ENCODE results near the gene TTBK2.

Gene TTBK2

GRCh38 chr15:42788725-42789124 is 131.9 kb downstream of the TTBK2 start:
- no peaks in the 10 kb centered on the region for H4K20me1 ChIP-seq (ENCODE audit: insufficient read depth, low read length)
- H3K79me2 ChIP-seq (ENCODE audit: low read length): no peaks in the 10 kb centered on the region
- H3K9ac ChIP-seq (ENCODE audit: low read length): no peak overlapping the region
- H3K4me1 ChIP-seq (ENCODE audit: low read length): no peaks in the 10 kb centered on the region
- no peak overlapping the region for H3K27ac ChIP-seq (ENCODE audit: low read length)
- no peaks in the 10 kb centered on the region for H3K36me3 ChIP-seq (replicated peaks; ENCODE audit: low read depth, low read length)
- H3K4me2 ChIP-seq (ENCODE audit: low read length): no peak overlapping the region
- no peak overlapping the region for H3K4me3 ChIP-seq (ENCODE audit: low read length)
- no peaks in the 10 kb centered on the region for H3K27me3 ChIP-seq (ENCODE audit: low read depth, low read length)
- no peaks in the 10 kb centered on the region for H3K9me3 ChIP-seq (ENCODE audit: insufficient read depth, low read length)
- TF ChIP-seq, protein P1, sequence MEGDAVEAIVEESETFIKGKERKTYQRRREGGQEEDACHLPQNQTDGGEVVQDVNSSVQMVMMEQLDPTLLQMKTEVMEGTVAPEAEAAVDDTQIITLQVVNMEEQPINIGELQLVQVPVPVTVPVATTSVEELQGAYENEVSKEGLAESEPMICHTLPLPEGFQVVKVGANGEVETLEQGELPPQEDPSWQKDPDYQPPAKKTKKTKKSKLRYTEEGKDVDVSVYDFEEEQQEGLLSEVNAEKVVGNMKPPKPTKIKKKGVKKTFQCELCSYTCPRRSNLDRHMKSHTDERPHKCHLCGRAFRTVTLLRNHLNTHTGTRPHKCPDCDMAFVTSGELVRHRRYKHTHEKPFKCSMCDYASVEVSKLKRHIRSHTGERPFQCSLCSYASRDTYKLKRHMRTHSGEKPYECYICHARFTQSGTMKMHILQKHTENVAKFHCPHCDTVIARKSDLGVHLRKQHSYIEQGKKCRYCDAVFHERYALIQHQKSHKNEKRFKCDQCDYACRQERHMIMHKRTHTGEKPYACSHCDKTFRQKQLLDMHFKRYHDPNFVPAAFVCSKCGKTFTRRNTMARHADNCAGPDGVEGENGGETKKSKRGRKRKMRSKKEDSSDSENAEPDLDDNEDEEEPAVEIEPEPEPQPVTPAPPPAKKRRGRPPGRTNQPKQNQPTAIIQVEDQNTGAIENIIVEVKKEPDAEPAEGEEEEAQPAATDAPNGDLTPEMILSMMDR (IDR thresholded peaks at IDR 0.05; ENCODE audit: low read depth, low read length): no peak
- no peak for TF ChIP-seq EZH2phosphoT487 (IDR thresholded peaks at IDR 0.05; ENCODE audit: low read depth)
- H2AFZ ChIP-seq (ENCODE audit: low read depth, low read length): no peak overlapping the region

GRCh38 chr15:42786978-42787377 is 133.6 kb downstream of the TTBK2 start:
- Histone ChIP-seq H3K4me2 (ENCODE audit: low read length) (no peak overlapping the region), H2AFZ (ENCODE audit: low read depth, low read length) (no peak overlapping the region), H4K20me1 (ENCODE audit: insufficient read depth, low read length) (no peaks in the 10 kb centered on the region), H3K9ac (ENCODE audit: low read length) (no peak overlapping the region), H3K36me3 (replicated peaks; ENCODE audit: low read depth, low read length) (no peaks in the 10 kb centered on the region), H3K9me3 (ENCODE audit: insufficient read depth, low read length) (no peaks in the 10 kb centered on the region), H3K27ac (ENCODE audit: low read length) (no peak overlapping the region), H3K27me3 (ENCODE audit: low read depth, low read length) (no peaks in the 10 kb centered on the region), H3K79me2 (ENCODE audit: low read length) (no peaks in the 10 kb centered on the region), H3K4me1 (ENCODE audit: low read length) (no peaks in the 10 kb centered on the region), H3K4me3 (ENCODE audit: low read length) (no peak overlapping the region)
- no peak for TF ChIP-seq EZH2phosphoT487 (IDR thresholded peaks at IDR 0.05; ENCODE audit: low read depth)
- TF ChIP-seq, protein P1 (IDR thresholded peaks at IDR 0.05; ENCODE audit: low read depth, low read length): no peak

GRCh38 chr15:42785569-42785968 is 135.0 kb downstream of the TTBK2 start:
- H3K27me3 ChIP-seq (ENCODE audit: low read depth, low read length): no peaks in the 10 kb centered on the region
- no peaks in the 10 kb centered on the region for H4K20me1 ChIP-seq (ENCODE audit: insufficient read depth, low read length)
- H2AFZ ChIP-seq (ENCODE audit: low read depth, low read length): no peak overlapping the region
- no peaks in the 10 kb centered on the region for H3K4me1 ChIP-seq (ENCODE audit: low read length)
- H3K27ac ChIP-seq (ENCODE audit: low read length): no peak overlapping the region
- no peak overlapping the region for H3K4me3 ChIP-seq (ENCODE audit: low read length)
- no peaks in the 10 kb centered on the region for H3K79me2 ChIP-seq (ENCODE audit: low read length)
- TF ChIP-seq, protein P1 (IDR thresholded peaks at IDR 0.05; ENCODE audit: low read depth, low read length): no peak
- TF ChIP-seq EZH2phosphoT487 (IDR thresholded peaks at IDR 0.05; ENCODE audit: low read depth): no peak
- no peaks in the 10 kb centered on the region for H3K9me3 ChIP-seq (ENCODE audit: insufficient read depth, low read length)
- H3K36me3 ChIP-seq (replicated peaks; ENCODE audit: low read depth, low read length): no peaks in the 10 kb centered on the region
- no peak overlapping the region for H3K9ac ChIP-seq (ENCODE audit: low read length)
- no peak overlapping the region for H3K4me2 ChIP-seq (ENCODE audit: low read length)

GRCh38 chr15:42784705-42785104 is 135.9 kb downstream of the TTBK2 start:
- H4K20me1 ChIP-seq (ENCODE audit: insufficient read depth, low read length): no peaks in the 10 kb centered on the region
- H3K4me2 ChIP-seq (ENCODE audit: low read length): no peak overlapping the region
- no peak overlapping the region for H2AFZ ChIP-seq (ENCODE audit: low read depth, low read length)
- no peaks in the 10 kb centered on the region for H3K36me3 ChIP-seq (replicated peaks; ENCODE audit: low read depth, low read length)
- H3K9me3 ChIP-seq (ENCODE audit: insufficient read depth, low read length): no peaks in the 10 kb centered on the region
- no peak overlapping the region for H3K27ac ChIP-seq (ENCODE audit: low read length)
- no peaks in the 10 kb centered on the region for H3K27me3 ChIP-seq (ENCODE audit: low read depth, low read length)
- H3K9ac ChIP-seq (ENCODE audit: low read length): no peak overlapping the region
- no peak overlapping the region for H3K4me3 ChIP-seq (ENCODE audit: low read length)
- H3K4me1 ChIP-seq (ENCODE audit: low read length): no peaks in the 10 kb centered on the region
- TF ChIP-seq EZH2phosphoT487 (IDR thresholded peaks at IDR 0.05; ENCODE audit: low read depth): no peak
- TF ChIP-seq, protein P1 (IDR thresholded peaks at IDR 0.05; ENCODE audit: low read depth, low read length): no peak
- H3K79me2 ChIP-seq (ENCODE audit: low read length): no peaks in the 10 kb centered on the region

Measured in OCI-LY3 (cell line).